HepG2 (cell line): ENCODE data around the gene PLEKHG4B. TPM values are rescaled to one million over a fixed set of nuclear protein-coding genes. Genes with fewer than 3 reads are reported as not detected.

ENCODE experiments used
- ATAC-seq: fragments of 200-7000 bp; cut with Tn5 transposase; 3 replicates; pipeline ENCODE4 v1.9.1; 2020; ENCODE audit warnings: mild to moderate bottlenecking, moderate library complexity
- BruUV-seq: library from RNA; stranded (reverse); fragments of 400-500 nt; replicated peaks from 2 replicates; lab custom pipeline; 2021; lab: Mats Ljungman, UMichigan
- CTCF ChIA-PET: fragments of 300-600 bp; formaldehyde crosslinking; extraction: SDS; loops from one replicate; lab custom pipeline; 2021; ENCODE audit warnings: low total read pairs, inconsistent platforms, low intra/inter-chr PET ratio; lab: Yijun Ruan, JAX
- POLR2A ChIA-PET: fragments of 350-600 bp; sonication (Branson Sonifier 250); formaldehyde crosslinking; loops from one replicate; lab custom pipeline; 2020; ENCODE audit warnings: antibody characterized with exemption, inconsistent platforms; lab: Yijun Ruan, JAX
- DNase-seq: peaks from one replicate; pipeline ENCODE4 v3.0.0-alpha.2; 2015; ENCODE audit warnings: low spot score
- FAIRE-seq: peaks from 3 replicates; lab custom pipeline; 2011; peaks lifted over from hg19 to GRCh38; lab: Jason Lieb, UNC
- H2AFZ ChIP-seq: one replicate; pipeline ENCODE4 v1.6.1; 2011; ENCODE audit warnings: low read length, inconsistent platforms
- H3K27ac ChIP-seq: fragments of 300-600 bp; 3 replicates; pipeline ENCODE4 v1.8.0; 2011; ENCODE audit warnings: mixed run types, mild to moderate bottlenecking, mixed read lengths, low read length, inconsistent platforms; ENCODE audit not compliant: insufficient read depth; ENCODE audit errors: extremely low read length
- H3K27me3 ChIP-seq, 2 experiments: fragments of 200-600 bp in 1 of 2; 2 replicates in 1 of 2; 3 replicates in 1 of 2; pipeline versions ENCODE4 v1.6.0 to v1.8.0; 2011; ENCODE audit warnings: low read length in 2 of 2, mild to moderate bottlenecking in 2 of 2, moderate library complexity in 2 of 2, inconsistent platforms in 1 of 2; ENCODE audit not compliant: insufficient read depth in 2 of 2, control insufficient read depth in 1 of 2
- H3K36me3 ChIP-seq, 2 experiments: fragments of 200-600 bp in 1 of 2; replicated peaks in 1 of 2; 2 replicates in 1 of 2; 3 replicates in 1 of 2; pipeline versions ENCODE4 v1.5.1 to v1.8.0; 2011; ENCODE audit warnings: low read length in 2 of 2, inconsistent platforms in 1 of 2; ENCODE audit not compliant: insufficient read depth in 2 of 2, control insufficient read depth in 1 of 2
- H3K4me1 ChIP-seq: 2 replicates; pipeline ENCODE4 v1.5.1; 2012; ENCODE audit warnings: low read length, inconsistent platforms; ENCODE audit not compliant: insufficient read depth
- H3K4me2 ChIP-seq: 2 replicates; pipeline ENCODE4 v1.6.0; 2011; ENCODE audit warnings: low read depth, low read length, inconsistent platforms
- H3K4me3 ChIP-seq, 3 experiments: fragments of 200-600 bp in 1 of 3; sonication (generic), shearing (Covaris generic) in 1 of 3; replicated peaks in 1 of 3; 2 replicates each; pipeline ENCODE4 v1.5.1; 2011 to 2016; ENCODE audit warnings: low read length in 3 of 3, inconsistent platforms in 2 of 3, low read depth in 2 of 3, mild to moderate bottlenecking in 2 of 3, control low read depth in 1 of 3, mixed read lengths in 1 of 3; ENCODE audit not compliant: insufficient read depth in 1 of 3
- H3K79me2 ChIP-seq: one replicate; pipeline ENCODE4 v1.6.1; 2011; ENCODE audit warnings: low read length, inconsistent platforms; ENCODE audit not compliant: insufficient read depth
- H3K9ac ChIP-seq: 2 replicates; pipeline ENCODE4 v1.6.0; 2011; ENCODE audit warnings: mild to moderate bottlenecking, low read depth, low read length, inconsistent platforms; ENCODE audit not compliant: insufficient read depth
- H3K9me3 ChIP-seq: 2 replicates; pipeline ENCODE4 v1.5.1; 2012; ENCODE audit warnings: mild to moderate bottlenecking, low read length
- H4K20me1 ChIP-seq: 2 replicates; pipeline ENCODE4 v1.6.0; 2011; ENCODE audit warnings: inconsistent platforms, mild to moderate bottlenecking, low read length, moderate library complexity; ENCODE audit not compliant: insufficient read depth
- CBX1 ChIP-seq: IDR thresholded peaks from one replicate; pipeline ENCODE4 v1.6.1; 2016; ENCODE audit warnings: antibody characterized with exemption, low read depth
- CEBPB ChIP-seq: IDR thresholded peaks from 2 replicates; pipeline ENCODE4 v1.6.1; 2011; ENCODE audit warnings: low read depth, low read length, improper control_type of control experiment, borderline replicate concordance
- CEBPG ChIP-seq: IDR thresholded peaks from 2 replicates; pipeline ENCODE4 v1.6.1; 2016
- STAT6 ChIP-seq: sonication (generic); formaldehyde crosslinking; IDR thresholded peaks from 2 replicates; pipeline ENCODE4 v1.4.0; 2020; ENCODE audit warnings: missing genetic modification reagents, mild to moderate bottlenecking, borderline replicate concordance
- ZKSCAN1 ChIP-seq: fragments of 150-350 bp; IDR thresholded peaks from 2 replicates; pipeline ENCODE4 v1.6.1; 2014; ENCODE audit warnings: low read length
- ZKSCAN5 ChIP-seq: sonication (generic); formaldehyde crosslinking; IDR thresholded peaks from 2 replicates; pipeline ENCODE4 v1.5.1; 2020; ENCODE audit warnings: mild to moderate bottlenecking, missing genetic modification reagents
- ZNF12 ChIP-seq: sonication (generic); formaldehyde crosslinking; IDR thresholded peaks from 2 replicates; pipeline ENCODE4 v1.5.0; 2020; ENCODE audit warnings: missing genetic modification reagents
- ZNF557 ChIP-seq: sonication (generic); formaldehyde crosslinking; IDR thresholded peaks from 2 replicates; pipeline ENCODE4 v1.4.0; 2020; ENCODE audit warnings: missing genetic modification reagents
- WGBS: methylation state at CpG from one replicate; pipeline ENCODE4 v1.1.6; 2017; ENCODE audit warnings: low lambda C conversion rate; 5-methylcytosine and 5-hydroxymethylcytosine counted together
- in situ Hi-C: cut with HindIII; loops from 2 replicates; pipeline ENCODE4 v1.10.0; 2017; ENCODE audit warnings: low pct_unique_long_range_greater_than_20kb; ENCODE audit not compliant: extremely low pct_ligation_motif_present
- intact Hi-C: fragments of 100-400 bp; cut with micrococcal nuclease; formaldehyde crosslinking; loops from one replicate; pipeline ENCODE4 v1.10.0; 2022; ENCODE audit not compliant: unreplicated experiment
- polyA plus RNA-seq, 8 experiments: library from polyadenylated mRNA; depleted of rRNA in 3 of 8; stranded (reverse) in 7 of 8; unstranded in 1 of 8; fragments of >200 nt; fragmentation: Illumina TruSeq in 4 of 8; extraction: Trizol in 4 of 8; gene quantifications; 2 replicates each; pipeline versions ENCODE4 v1.2.1 to v1.2.3, GENCODE V29; 2011 to 2016; ENCODE audit warnings: low read depth in 4 of 8, missing spikeins in 1 of 8, mixed read lengths in 1 of 8; ENCODE audit not compliant: insufficient read depth in 1 of 8
- total RNA-seq, 5 experiments: library from RNA; depleted of rRNA; stranded (reverse); fragments of >200 nt; fragmentation: Illumina TruSeq; extraction: Trizol; gene quantifications; 2 replicates each; pipeline ENCODE4 v1.2.3, GENCODE V29; 2016; ENCODE audit warnings: low read depth in 1 of 5

PLEKHG4B gene
- total and polyA plus RNA-seq, 2 of the 13 experiments (the other 11 are each of a cell fraction or from before 2014, with no cell fraction given), result 0.09 TPM; not detected in 1

GRCh38 chr5:130601-131131 is 38.7 kb downstream of the PLEKHG4B start (continued):
- no peak for TF ChIP-seq ZKSCAN1
- no peak for TF ChIP-seq ZKSCAN5 (CRISPR knock-in tag)
- TF ChIP-seq CBX1, result no peak

- TF ChIP-seq CEBPB (peak; percentile 76), CEBPG (CRISPR knock-in tag) (peak; percentile 20; the same call in 1 of the 2 replicates), ZNF12 (no peak), ZNF557 (CRISPR knock-in tag) (no peak), STAT6 (no peak)
- intact Hi-C loops, result no loop called here
- FAIRE-seq (no peak), ATAC-seq (peak; percentile 51), DNase-seq (no peak)
- CTCF ChIA-PET, result no interaction called here
- Histone ChIP-seq H3K9me3 (no peaks in the 10 kb centered on the region), H3K9ac (no peak overlapping the region), H3K27ac (no peak overlapping the region), H3K79me2 (no peaks in the 10 kb centered on the region), H4K20me1 (no peaks in the 10 kb centered on the region), H3K27me3 (peaks cover 0 to 23% of the 10 kb centered on the region in 2 experiments; a peak in 3 of 5 replicates), H3K4me2 (no peak overlapping the region), H3K4me3 (no peak overlapping the region), H3K4me1 (no peaks in the 10 kb centered on the region), H3K36me3 (no peaks in the 10 kb centered on the region), H2AFZ (no peak overlapping the region)
- in situ Hi-C loops, result no loop called here
- POLR2A ChIA-PET, result no interaction called here
- no TSS peak for BruUV-seq
- WGBS, result 6% methylated on average over 5 of the region's 5 CpGs
These were observed 44.9 kb downstream of the PLEKHG4B start for GRCh38 chr5:136901-137300.
